IPS-15b (cell line): ENCODE data around the gene ST3GAL3.

Experiments used
- H3K27me3 ChIP-seq: one replicate; pipeline ENCODE4 v1.6.1; 2013; ENCODE audit warnings: low read length; ENCODE audit not compliant: control insufficient read depth, insufficient read depth
- H3K36me3 ChIP-seq: one replicate; pipeline ENCODE4 v1.6.1; 2013; ENCODE audit warnings: low read length; ENCODE audit not compliant: control insufficient read depth, insufficient read depth
- H3K4me1 ChIP-seq: one replicate; pipeline ENCODE4 v1.6.1; 2013; ENCODE audit warnings: mild to moderate bottlenecking, low read length; ENCODE audit not compliant: control insufficient read depth, insufficient read depth
- H3K4me3 ChIP-seq: one replicate; pipeline ENCODE4 v1.5.1; 2013; ENCODE audit warnings: low read depth, low read length
- H3K9ac ChIP-seq: one replicate; pipeline ENCODE4 v1.6.1; 2013; ENCODE audit warnings: low read depth, mild to moderate bottlenecking, low read length
- H3K9me3 ChIP-seq: one replicate; pipeline ENCODE4 v1.6.1; 2013; ENCODE audit warnings: mild to moderate bottlenecking, low read length; ENCODE audit not compliant: control insufficient read depth, insufficient read depth

ST3GAL3 gene

DNA sequence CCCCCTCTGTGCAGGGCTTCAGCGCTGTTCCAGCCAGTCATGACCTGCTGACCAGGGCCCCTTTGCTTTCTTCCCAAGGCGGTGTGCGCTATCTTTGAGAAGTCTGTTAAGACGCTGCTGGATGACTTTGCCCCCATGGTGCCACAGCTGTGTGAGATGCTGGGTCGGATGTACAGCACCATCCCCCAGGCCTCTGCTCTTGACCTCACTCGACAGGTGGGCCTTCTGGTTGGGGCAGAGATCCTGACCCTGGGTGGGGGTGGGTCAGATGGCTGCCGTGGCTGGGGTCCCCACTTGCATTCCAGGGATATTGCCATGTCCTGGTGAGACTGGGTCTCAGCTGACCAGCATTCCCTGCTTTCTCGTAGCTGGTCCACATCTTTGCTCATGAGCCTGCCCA, 253.5 kb downstream of the ST3GAL3 start:
- Histone ChIP-seq H3K36me3 (peaks cover 22% of the 10 kb centered on the region), H3K27me3 (no peaks in the 10 kb centered on the region), H3K4me1 (no peaks in the 10 kb centered on the region), H3K9me3 (no peaks in the 10 kb centered on the region), H3K9ac (no peak overlapping the region), H3K4me3 (no peak overlapping the region)

DNA sequence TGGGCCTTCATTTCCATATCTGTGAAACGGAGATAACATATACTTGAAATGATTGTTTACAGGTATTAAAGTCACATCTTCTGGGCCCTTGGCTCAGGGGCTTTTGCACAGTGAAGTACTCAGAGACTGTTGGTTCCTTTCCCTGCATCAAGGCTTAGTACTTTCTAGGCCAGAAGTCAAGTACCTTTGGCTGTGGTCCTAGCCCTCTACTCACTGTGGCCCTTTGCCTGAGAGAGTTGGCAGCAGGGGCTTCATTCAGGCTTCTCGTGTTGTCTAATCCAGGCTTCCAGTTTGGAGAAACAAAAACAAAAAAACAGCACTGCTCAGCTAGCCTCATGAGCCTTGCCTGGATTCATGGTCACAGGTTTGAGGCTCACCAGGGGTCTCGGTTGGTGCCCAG, 254.4 kb downstream of the ST3GAL3 start:
- Histone ChIP-seq H3K4me1 (no peaks in the 10 kb centered on the region), H3K9ac (no peak overlapping the region), H3K27me3 (no peaks in the 10 kb centered on the region), H3K4me3 (no peak overlapping the region), H3K36me3 (peaks cover 22% of the 10 kb centered on the region), H3K9me3 (no peaks in the 10 kb centered on the region)

DNA sequence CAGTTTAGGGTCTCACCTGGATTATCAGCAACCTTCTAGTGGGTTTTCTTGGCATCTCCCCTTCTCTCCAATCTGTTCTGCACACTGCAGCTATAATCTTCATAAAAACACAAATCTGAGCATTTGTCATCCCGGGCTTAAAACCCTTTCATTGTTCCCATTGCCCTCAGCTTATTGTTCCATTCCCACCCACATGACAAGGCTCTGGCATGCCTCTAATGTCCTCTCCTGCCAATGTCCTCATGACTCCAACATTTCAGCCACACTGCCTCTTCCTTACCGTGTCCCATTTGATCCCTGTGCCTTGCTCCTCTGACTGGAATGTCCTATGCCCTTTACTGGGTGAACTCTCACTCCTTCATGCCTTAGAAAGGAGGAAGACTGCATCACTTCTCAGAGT, 255.0 kb downstream of the ST3GAL3 start:
- H3K36me3 ChIP-seq = peaks cover 17% of the 10 kb centered on the region

DNA sequence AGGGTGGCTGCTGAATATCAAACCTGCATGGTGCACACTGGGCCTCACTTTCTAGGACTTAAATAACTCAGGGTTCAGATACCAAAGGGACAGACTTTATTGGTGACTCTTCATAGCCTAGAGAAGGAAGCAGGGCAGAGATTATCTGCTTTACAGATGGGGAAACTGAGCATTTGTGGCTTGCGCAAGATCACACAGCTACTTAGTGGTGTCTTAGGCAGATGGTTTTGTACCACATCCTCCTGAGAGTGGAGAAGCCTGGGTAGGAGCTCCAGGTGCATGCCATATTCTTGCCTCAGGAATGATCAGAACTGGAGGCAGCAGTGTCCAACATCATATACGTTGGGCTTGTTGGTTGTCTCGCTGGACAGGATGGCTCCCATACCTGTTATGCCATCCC, 255.7 kb downstream of the ST3GAL3 start:
- Histone ChIP-seq H3K27me3 (no peaks in the 10 kb centered on the region), H3K36me3 (peaks cover 10% of the 10 kb centered on the region), H3K4me3 (no peak overlapping the region), H3K9ac (no peak overlapping the region), H3K9me3 (no peaks in the 10 kb centered on the region), H3K4me1 (no peaks in the 10 kb centered on the region)

More for the DNA sequence above, 255.0 kb downstream of the ST3GAL3 start:
- Histone ChIP-seq H3K9ac (no peak overlapping the region), H3K4me3 (no peak overlapping the region), H3K27me3 (no peaks in the 10 kb centered on the region), H3K4me1 (no peaks in the 10 kb centered on the region), H3K9me3 (no peaks in the 10 kb centered on the region)

DNA sequence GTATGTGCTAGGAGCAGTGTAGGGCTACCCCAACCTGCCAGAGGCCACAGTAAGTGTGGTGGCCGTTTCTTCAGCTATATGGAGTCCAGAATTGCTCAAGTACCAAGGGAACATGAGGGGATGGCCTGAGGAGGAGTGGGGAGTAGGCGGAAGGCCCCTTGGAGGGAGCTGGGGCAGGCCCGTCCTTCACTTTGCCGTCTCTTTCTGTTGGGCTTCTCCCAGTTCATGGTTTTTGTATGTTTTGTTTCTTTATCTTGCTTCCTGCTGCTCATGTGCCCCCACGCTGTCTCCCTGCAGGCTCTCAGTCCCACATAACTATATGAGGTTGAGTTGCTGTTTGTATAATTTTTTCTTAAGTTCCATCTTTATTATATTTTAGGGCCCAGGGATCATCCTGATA, 256.6 kb downstream of the ST3GAL3 start:
- no peak overlapping the region for H3K9ac ChIP-seq
- H3K36me3 ChIP-seq = peaks cover 9% of the 10 kb centered on the region
- H3K9me3 ChIP-seq = no peaks in the 10 kb centered on the region
- H3K4me1 ChIP-seq = no peaks in the 10 kb centered on the region
- H3K27me3 ChIP-seq = no peaks in the 10 kb centered on the region
- no peak overlapping the region for H3K4me3 ChIP-seq

DNA sequence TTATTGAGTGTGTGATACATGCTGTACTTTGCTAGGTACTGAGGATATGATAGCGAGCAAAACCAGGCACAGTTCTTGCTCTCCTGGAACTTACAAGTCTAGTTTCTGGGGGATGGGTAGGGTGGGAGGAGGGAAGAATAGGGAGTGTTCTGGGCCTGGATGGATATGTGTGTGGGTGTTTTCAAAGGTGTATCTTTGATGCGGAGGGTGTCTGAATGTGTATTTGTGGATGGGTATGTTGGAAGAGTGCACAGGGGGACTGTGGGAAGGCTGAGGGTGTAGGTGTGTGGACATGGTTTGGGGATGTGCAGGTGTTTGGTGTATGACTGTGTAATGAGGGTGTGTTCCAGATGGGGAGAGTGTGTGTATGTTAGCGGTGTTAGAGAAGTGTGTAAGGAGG, 258.0 kb downstream of the ST3GAL3 start:
- Histone ChIP-seq H3K9ac (no peak overlapping the region), H3K36me3 (peaks cover 9% of the 10 kb centered on the region), H3K4me3 (no peak overlapping the region), H3K4me1 (no peaks in the 10 kb centered on the region), H3K27me3 (no peaks in the 10 kb centered on the region), H3K9me3 (no peaks in the 10 kb centered on the region)

DNA sequence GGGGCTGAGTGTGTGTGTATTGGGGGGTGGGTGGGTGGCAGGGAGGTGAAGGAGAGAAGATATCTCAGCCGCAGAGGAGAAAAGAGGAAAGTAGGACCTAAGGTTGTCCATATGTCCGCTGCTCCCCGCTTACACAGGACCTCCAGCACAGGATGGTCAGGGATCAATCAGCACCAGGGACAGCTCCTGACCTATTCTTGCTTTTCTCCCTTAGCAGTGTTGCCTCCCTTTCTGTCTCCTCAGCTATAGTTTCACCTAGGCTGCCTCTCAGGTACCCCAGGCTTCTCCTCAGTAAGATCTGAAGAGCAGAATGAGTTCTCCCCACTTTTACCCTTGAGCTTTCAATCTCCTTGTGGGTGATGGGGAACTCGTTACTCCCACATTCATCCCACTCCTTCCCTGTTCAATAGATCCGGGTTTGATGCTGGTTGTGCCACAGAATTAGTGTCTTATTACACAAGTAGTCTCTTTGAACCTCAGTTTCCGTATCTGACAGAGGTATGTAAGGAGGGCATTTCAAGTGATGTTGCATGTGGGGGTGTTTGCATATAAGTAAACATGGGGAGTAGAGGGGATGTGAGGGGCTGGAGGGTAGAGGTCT, 261.1 kb downstream of the ST3GAL3 start:
- H3K36me3 ChIP-seq = peaks cover 15% of the 10 kb centered on the region
- H3K9ac ChIP-seq = no peak overlapping the region

DNA sequence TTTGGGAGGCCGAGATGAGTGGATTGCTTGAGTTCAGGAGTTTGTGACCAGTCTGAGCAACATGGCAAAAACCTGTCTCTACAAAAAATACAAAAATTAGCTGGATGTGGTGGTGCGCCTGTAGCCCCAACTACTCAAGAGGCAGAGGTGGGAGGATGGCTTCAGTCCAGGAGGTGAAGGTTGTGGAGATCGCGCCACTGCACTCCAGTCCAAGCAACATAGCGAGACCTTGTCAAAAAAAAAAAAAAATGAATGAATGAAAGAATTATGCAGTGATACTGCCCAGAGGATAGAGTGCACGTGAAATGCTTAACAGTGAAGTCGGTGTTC, 262.0 kb downstream of the ST3GAL3 start:
- Histone ChIP-seq H3K4me1 (peaks cover 3% of the 10 kb centered on the region), H3K36me3 (peaks cover 15% of the 10 kb centered on the region), H3K9me3 (no peaks in the 10 kb centered on the region), H3K4me3 (peak overlapping the region; percentile 48), H3K9ac (no peak overlapping the region), H3K27me3 (no peaks in the 10 kb centered on the region)

More for the DNA sequence above, 261.1 kb downstream of the ST3GAL3 start:
- Histone ChIP-seq H3K27me3 (no peaks in the 10 kb centered on the region), H3K4me1 (no peaks in the 10 kb centered on the region), H3K9me3 (no peaks in the 10 kb centered on the region), H3K4me3 (no peak overlapping the region)

DNA sequence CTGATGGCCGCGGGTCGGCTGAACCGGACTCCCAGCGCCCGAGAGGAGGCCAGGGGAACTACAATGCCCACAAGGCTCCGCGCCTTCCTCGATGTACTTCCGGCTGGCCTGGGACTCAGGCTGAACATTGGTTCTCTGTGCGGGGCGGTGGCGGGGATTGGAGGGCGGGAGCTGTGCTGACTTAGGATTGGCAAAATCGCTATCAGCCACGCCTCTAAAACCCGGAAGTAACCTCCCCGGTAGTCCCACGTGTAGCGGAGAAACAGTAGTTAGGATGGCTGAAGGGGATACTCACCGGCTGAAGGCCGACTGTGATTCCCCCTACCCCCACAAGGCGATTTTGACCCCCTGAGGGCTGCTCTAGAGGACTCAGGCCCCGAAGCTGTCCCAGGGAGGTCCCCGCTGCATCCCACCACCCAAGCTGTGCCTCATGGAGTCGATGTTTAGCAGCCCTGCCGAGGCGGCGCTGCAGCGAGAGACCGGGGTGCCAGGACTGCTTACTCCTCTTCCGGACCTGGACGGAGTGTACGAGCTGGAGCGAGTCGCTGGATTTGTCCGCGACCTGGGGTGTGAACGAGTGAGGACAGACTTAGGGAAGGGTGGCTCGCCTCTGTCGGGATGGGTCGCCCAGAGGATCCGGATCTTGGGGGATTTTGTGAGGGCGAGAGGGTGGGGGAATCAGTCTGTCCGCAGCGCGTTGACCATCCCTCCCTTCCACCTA, 262.6 kb downstream of the ST3GAL3 start, which contains the start of gene DPH2:
Gene DPH2, plus strand, starts transcription at position 265 of the 721 bp plus-strand sequence. Its CDS starts 166 bp downstream, at position 431.
- peak within 1 kb of the TSS; percentile 99 for H3K4me3 ChIP-seq

DNA sequence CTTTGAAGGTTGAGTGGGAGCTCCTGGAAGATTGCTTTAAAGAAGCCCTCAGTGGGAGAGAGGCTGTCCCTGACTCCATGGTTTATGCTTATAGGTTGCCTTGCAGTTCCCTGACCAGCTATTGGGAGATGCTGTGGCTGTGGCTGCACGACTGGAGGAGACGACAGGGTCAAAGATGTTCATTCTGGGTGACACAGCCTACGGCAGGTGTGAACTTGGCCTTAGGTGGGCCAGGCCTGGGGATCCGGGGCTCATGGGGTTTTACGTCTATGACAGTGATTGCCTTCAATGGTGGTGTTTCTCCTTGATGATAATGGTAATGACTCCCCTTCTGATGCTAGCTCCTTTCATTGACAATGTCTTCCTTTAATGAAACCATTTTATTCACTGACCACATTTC, 263.2 kb downstream of the ST3GAL3 start:
- peak overlapping the region; percentile 92 for H3K9ac ChIP-seq
- H3K9me3 ChIP-seq = no peaks in the 10 kb centered on the region
- H3K27me3 ChIP-seq = no peaks in the 10 kb centered on the region
- peak overlapping the region; percentile 99 for H3K4me3 ChIP-seq
- H3K4me1 ChIP-seq = peaks cover 3% of the 10 kb centered on the region
- H3K36me3 ChIP-seq = peaks cover 15% of the 10 kb centered on the region

More for the DNA sequence above, 262.6 kb downstream of the ST3GAL3 start, which contains the start of gene DPH2:
- H3K27me3 ChIP-seq = no peaks in the 10 kb centered on the region
- peaks cover 3% of the 10 kb centered on the region for H3K4me1 ChIP-seq
- peaks cover 15% of the 10 kb centered on the region for H3K36me3 ChIP-seq
- H3K9me3 ChIP-seq = no peaks in the 10 kb centered on the region
- H3K9ac ChIP-seq = peak within 1 kb of the TSS; percentile 92

DNA sequence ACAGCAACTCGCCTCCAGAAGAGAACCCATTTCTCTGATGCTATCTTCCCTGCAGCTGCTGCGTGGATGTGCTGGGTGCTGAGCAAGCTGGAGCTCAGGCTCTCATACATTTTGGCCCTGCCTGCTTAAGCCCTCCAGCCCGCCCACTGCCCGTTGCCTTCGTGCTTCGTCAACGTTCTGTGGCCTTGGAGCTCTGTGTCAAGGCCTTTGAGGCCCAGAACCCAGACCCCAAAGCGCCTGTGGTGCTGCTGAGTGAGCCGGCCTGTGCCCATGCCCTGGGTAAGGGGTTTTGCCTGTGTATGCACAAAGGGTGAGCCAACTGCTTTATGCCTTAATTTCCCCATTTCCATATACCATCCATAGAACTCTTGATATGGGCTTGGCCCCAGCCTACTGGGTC, 263.6 kb downstream of the ST3GAL3 start:
- Histone ChIP-seq H3K27me3 (no peaks in the 10 kb centered on the region), H3K4me1 (peaks cover 3% of the 10 kb centered on the region), H3K36me3 (peaks cover 15% of the 10 kb centered on the region), H3K4me3 (peak overlapping the region; percentile 99), H3K9me3 (no peaks in the 10 kb centered on the region), H3K9ac (no peak overlapping the region)

DNA sequence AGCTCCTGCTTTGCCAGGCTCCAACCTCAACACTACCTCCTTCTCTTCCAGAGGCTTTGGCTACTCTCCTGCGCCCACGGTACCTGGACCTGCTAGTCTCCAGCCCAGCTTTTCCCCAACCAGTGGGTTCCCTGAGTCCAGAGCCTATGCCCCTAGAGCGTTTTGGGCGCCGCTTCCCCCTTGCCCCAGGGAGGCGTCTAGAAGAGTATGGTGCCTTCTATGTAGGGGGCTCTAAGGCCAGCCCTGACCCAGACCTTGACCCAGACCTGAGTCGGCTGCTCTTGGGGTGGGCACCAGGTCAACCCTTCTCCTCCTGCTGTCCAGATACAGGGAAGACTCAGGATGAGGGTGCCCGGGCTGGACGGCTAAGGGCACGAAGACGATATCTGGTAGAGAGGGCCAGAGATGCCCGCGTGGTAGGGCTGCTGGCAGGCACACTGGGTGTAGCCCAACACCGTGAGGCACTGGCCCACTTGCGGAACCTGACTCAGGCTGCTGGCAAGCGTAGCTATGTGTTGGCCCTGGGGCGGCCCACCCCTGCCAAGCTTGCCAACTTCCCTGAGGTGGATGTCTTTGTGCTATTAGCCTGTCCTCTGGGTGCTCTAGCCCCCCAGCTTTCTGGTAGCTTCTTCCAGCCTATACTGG, 264.1 kb downstream of the ST3GAL3 start:
- Histone ChIP-seq H3K4me1 (peaks cover 3% of the 10 kb centered on the region), H3K9me3 (no peaks in the 10 kb centered on the region), H3K4me3 (no peak overlapping the region), H3K27me3 (no peaks in the 10 kb centered on the region), H3K36me3 (peaks cover 19% of the 10 kb centered on the region), H3K9ac (no peak overlapping the region)
